HepG2 (cell line): ENCODE data around the gene C18orf54. TPM values are rescaled to one million over a fixed set of nuclear protein-coding genes. Genes with fewer than 3 reads are reported as not detected.

Source experiments
- ATAC-seq: fragments of 200-7000 bp; cut with Tn5 transposase; 3 replicates; pipeline ENCODE4 v1.9.1; 2020; ENCODE audit warnings: mild to moderate bottlenecking, moderate library complexity
- BruUV-seq: library from RNA; stranded (reverse); fragments of 400-500 nt; replicated peaks from 2 replicates; lab custom pipeline; 2021; lab: Mats Ljungman, UMichigan
- CTCF ChIA-PET: fragments of 300-600 bp; formaldehyde crosslinking; extraction: SDS; loops from one replicate; lab custom pipeline; 2021; ENCODE audit warnings: low total read pairs, inconsistent platforms, low intra/inter-chr PET ratio; lab: Yijun Ruan, JAX
- POLR2A ChIA-PET: fragments of 350-600 bp; sonication (Branson Sonifier 250); formaldehyde crosslinking; loops from one replicate; lab custom pipeline; 2020; ENCODE audit warnings: antibody characterized with exemption, inconsistent platforms; lab: Yijun Ruan, JAX
- DNase-seq: peaks from one replicate; pipeline ENCODE4 v3.0.0-alpha.2; 2015; ENCODE audit warnings: low spot score
- FAIRE-seq: peaks from 3 replicates; lab custom pipeline; 2011; peaks lifted over from hg19 to GRCh38; lab: Jason Lieb, UNC
- H2AFZ ChIP-seq: one replicate; pipeline ENCODE4 v1.6.1; 2011; ENCODE audit warnings: low read length, inconsistent platforms
- H3K27ac ChIP-seq: fragments of 300-600 bp; 3 replicates; pipeline ENCODE4 v1.8.0; 2011; ENCODE audit warnings: mixed run types, mild to moderate bottlenecking, mixed read lengths, low read length, inconsistent platforms; ENCODE audit not compliant: insufficient read depth; ENCODE audit errors: extremely low read length
- H3K27me3 ChIP-seq, 2 experiments: fragments of 200-600 bp in 1 of 2; 2 replicates in 1 of 2; 3 replicates in 1 of 2; pipeline versions ENCODE4 v1.6.0 to v1.8.0; 2011; ENCODE audit warnings: low read length in 2 of 2, mild to moderate bottlenecking in 2 of 2, moderate library complexity in 2 of 2, inconsistent platforms in 1 of 2; ENCODE audit not compliant: insufficient read depth in 2 of 2, control insufficient read depth in 1 of 2
- H3K36me3 ChIP-seq, 2 experiments: fragments of 200-600 bp in 1 of 2; replicated peaks in 1 of 2; 2 replicates in 1 of 2; 3 replicates in 1 of 2; pipeline versions ENCODE4 v1.5.1 to v1.8.0; 2011; ENCODE audit warnings: low read length in 2 of 2, inconsistent platforms in 1 of 2; ENCODE audit not compliant: insufficient read depth in 2 of 2, control insufficient read depth in 1 of 2
- H3K4me1 ChIP-seq: 2 replicates; pipeline ENCODE4 v1.5.1; 2012; ENCODE audit warnings: low read length, inconsistent platforms; ENCODE audit not compliant: insufficient read depth
- H3K4me2 ChIP-seq: 2 replicates; pipeline ENCODE4 v1.6.0; 2011; ENCODE audit warnings: low read depth, low read length, inconsistent platforms
- H3K4me3 ChIP-seq, 3 experiments: fragments of 200-600 bp in 1 of 3; sonication (generic), shearing (Covaris generic) in 1 of 3; replicated peaks in 1 of 3; 2 replicates each; pipeline ENCODE4 v1.5.1; 2011 to 2016; ENCODE audit warnings: low read length in 3 of 3, inconsistent platforms in 2 of 3, low read depth in 2 of 3, mild to moderate bottlenecking in 2 of 3, control low read depth in 1 of 3, mixed read lengths in 1 of 3; ENCODE audit not compliant: insufficient read depth in 1 of 3
- H3K79me2 ChIP-seq: one replicate; pipeline ENCODE4 v1.6.1; 2011; ENCODE audit warnings: low read length, inconsistent platforms; ENCODE audit not compliant: insufficient read depth
- H3K9ac ChIP-seq: 2 replicates; pipeline ENCODE4 v1.6.0; 2011; ENCODE audit warnings: mild to moderate bottlenecking, low read depth, low read length, inconsistent platforms; ENCODE audit not compliant: insufficient read depth
- H3K9me3 ChIP-seq: 2 replicates; pipeline ENCODE4 v1.5.1; 2012; ENCODE audit warnings: mild to moderate bottlenecking, low read length
- H4K20me1 ChIP-seq: 2 replicates; pipeline ENCODE4 v1.6.0; 2011; ENCODE audit warnings: inconsistent platforms, mild to moderate bottlenecking, low read length, moderate library complexity; ENCODE audit not compliant: insufficient read depth
- GABPA ChIP-seq, 2 experiments: IDR thresholded peaks; 2 replicates each; pipeline ENCODE4 v1.6.1; 2011 to 2016; ENCODE audit warnings: low read depth in 2 of 2, low read length in 1 of 2, missing biosample characterization in 1 of 2, missing genetic modification characterization in 1 of 2
- NRL ChIP-seq: sonication (generic); formaldehyde crosslinking; IDR thresholded peaks from 2 replicates; pipeline ENCODE4 v1.5.0; 2020; ENCODE audit warnings: missing genetic modification reagents, mild to moderate bottlenecking, moderate library complexity, borderline replicate concordance
- SMAD9 ChIP-seq: sonication (generic); formaldehyde crosslinking; IDR thresholded peaks from 2 replicates; pipeline ENCODE4 v1.5.1; 2020; ENCODE audit warnings: mild to moderate bottlenecking, missing genetic modification reagents
- TCF12 ChIP-seq, 2 experiments: fragments of 450-650 bp in 1 of 2; sonication (generic) in 1 of 2; formaldehyde crosslinking in 1 of 2; IDR thresholded peaks; 2 replicates each; pipeline versions ENCODE4 v1.6.1 to v1.8.0; 2017 to 2022; ENCODE audit warnings: antibody characterized with exemption in 1 of 2, mild to moderate bottlenecking in 1 of 2, missing genetic modification reagents in 1 of 2, moderate library complexity in 1 of 2
- ZBTB3 ChIP-seq: sonication (generic); formaldehyde crosslinking; IDR thresholded peaks from 2 replicates; pipeline ENCODE4 v1.4.0; 2020; ENCODE audit warnings: low read depth, mild to moderate bottlenecking, moderate library complexity, missing genetic modification reagents, borderline replicate concordance
- ZNF20 ChIP-seq: sonication (generic); formaldehyde crosslinking; IDR thresholded peaks from 2 replicates; pipeline ENCODE4 v1.4.0; 2020; ENCODE audit warnings: mild to moderate bottlenecking, moderate library complexity, missing genetic modification reagents
- WGBS: methylation state at CpG from one replicate; pipeline ENCODE4 v1.1.6; 2017; ENCODE audit warnings: low lambda C conversion rate; 5-methylcytosine and 5-hydroxymethylcytosine counted together
- in situ Hi-C: cut with HindIII; loops from 2 replicates; pipeline ENCODE4 v1.10.0; 2017; ENCODE audit warnings: low pct_unique_long_range_greater_than_20kb; ENCODE audit not compliant: extremely low pct_ligation_motif_present
- intact Hi-C: fragments of 100-400 bp; cut with micrococcal nuclease; formaldehyde crosslinking; loops from one replicate; pipeline ENCODE4 v1.10.0; 2022; ENCODE audit not compliant: unreplicated experiment
- polyA plus RNA-seq, 8 experiments: library from polyadenylated mRNA; depleted of rRNA in 3 of 8; stranded (reverse) in 7 of 8; unstranded in 1 of 8; fragments of >200 nt; fragmentation: Illumina TruSeq in 4 of 8; extraction: Trizol in 4 of 8; gene quantifications; 2 replicates each; pipeline versions ENCODE4 v1.2.1 to v1.2.3, GENCODE V29; 2011 to 2016; ENCODE audit warnings: low read depth in 4 of 8, missing spikeins in 1 of 8, mixed read lengths in 1 of 8; ENCODE audit not compliant: insufficient read depth in 1 of 8
- total RNA-seq, 5 experiments: library from RNA; depleted of rRNA; stranded (reverse); fragments of >200 nt; fragmentation: Illumina TruSeq; extraction: Trizol; gene quantifications; 2 replicates each; pipeline ENCODE4 v1.2.3, GENCODE V29; 2016; ENCODE audit warnings: low read depth in 1 of 5
- TF ChIP-seq, protein P1 (sequence below): sonication (generic); formaldehyde crosslinking; IDR thresholded peaks from 2 replicates; pipeline ENCODE4 v1.4.0; 2020; ENCODE audit warnings: missing genetic modification reagents
- TF ChIP-seq, protein P2 (sequence below): sonication (generic); formaldehyde crosslinking; IDR thresholded peaks from 2 replicates; pipeline ENCODE4 v1.9.0; 2022; ENCODE audit warnings: low read depth, missing genetic modification reagents

The C18orf54 gene
- total and polyA plus RNA-seq, 2 of the 13 experiments (the other 11 are each of a cell fraction or from before 2014, with no cell fraction given): 1.8 to 2.5 TPM

DNA sequence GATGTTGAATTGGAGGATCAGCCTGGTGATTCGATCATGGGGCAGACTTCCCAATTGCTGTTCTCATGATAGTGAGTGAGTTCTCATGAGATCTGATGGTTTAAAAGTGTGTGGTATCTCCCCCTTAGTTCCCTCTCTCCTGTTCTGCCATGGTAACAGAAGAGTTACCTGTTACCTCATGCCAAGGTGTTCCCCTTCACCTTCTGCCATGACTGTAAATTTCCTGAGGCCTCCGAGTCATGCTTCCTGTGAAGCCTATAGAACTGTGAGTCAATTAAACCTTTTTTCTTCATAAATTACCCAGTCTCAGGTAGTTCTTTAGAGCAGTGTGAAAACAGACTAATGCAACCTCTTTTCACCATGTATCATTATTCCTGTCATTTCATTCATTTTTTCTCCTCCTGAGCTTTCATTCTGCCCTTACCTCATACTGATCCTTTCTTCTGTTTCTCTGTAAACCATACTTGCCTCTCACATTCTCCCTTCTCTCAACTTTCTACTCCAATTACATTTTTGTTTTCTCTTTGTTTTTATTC is 22.0 kb upstream of the C18orf54 start:
- no peak overlapping the region for H3K27ac ChIP-seq
- H3K4me2 ChIP-seq: no peak overlapping the region
- H3K4me3 ChIP-seq: no peak overlapping the region
- 68% methylated on average over 2 of the region's 2 CpGs for WGBS
- no peak for DNase-seq
- H3K4me1 ChIP-seq: peaks cover 16% of the 10 kb centered on the region
- no peak overlapping the region for H2AFZ ChIP-seq
- H3K9me3 ChIP-seq: no peaks in the 10 kb centered on the region
- ChIA-PET POLR2A (no interaction called here), CTCF (no interaction called here)
- FAIRE-seq: no peak
- no peak for TF ChIP-seq TCF12 (IDR thresholded peaks at IDR 0.05)
- no peak for TF ChIP-seq TCF12 (CRISPR knock-in tag; IDR thresholded peaks at IDR 0.05)
- H3K36me3 ChIP-seq: no peaks in the 10 kb centered on the region
- no peak overlapping the region for H3K9ac ChIP-seq
- no peaks in the 10 kb centered on the region for H4K20me1 ChIP-seq
- intact Hi-C loops: no loop called here
- H3K79me2 ChIP-seq: no peaks in the 10 kb centered on the region
- no peaks in the 10 kb centered on the region for H3K27me3 ChIP-seq
- in situ Hi-C loops: no loop called here
- BruUV-seq: no TSS peak
- no peak for ATAC-seq

DNA sequence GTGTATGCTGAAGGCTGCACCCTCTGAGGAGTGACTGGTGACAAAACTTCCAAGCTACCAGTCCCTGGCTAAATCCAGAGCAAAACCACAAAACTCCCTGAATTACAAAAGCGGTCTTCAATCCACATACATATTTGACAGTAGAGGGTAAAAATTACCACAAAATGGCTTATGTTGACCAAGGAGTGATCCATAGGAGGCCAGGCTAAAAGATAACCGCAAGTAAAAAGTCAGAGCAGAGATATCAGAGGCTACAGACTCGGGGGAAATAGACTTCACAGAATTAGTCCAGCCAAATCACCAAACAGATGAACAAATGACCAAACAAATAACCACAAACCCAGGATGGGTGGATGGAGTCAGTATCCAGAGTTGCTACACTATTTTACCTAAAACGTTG is 19.5 kb upstream of the C18orf54 start:
- ATAC-seq (no peak), FAIRE-seq (no peak), DNase-seq (no peak)
- H3K4me1 ChIP-seq: peaks cover 9% of the 10 kb centered on the region
- intact Hi-C loops (no loop called here), in situ Hi-C loops (no loop called here)
- no peak overlapping the region for H3K27ac ChIP-seq
- no peaks in the 10 kb centered on the region for H3K9me3 ChIP-seq
- H3K36me3 ChIP-seq: no peaks in the 10 kb centered on the region
- H4K20me1 ChIP-seq: no peaks in the 10 kb centered on the region
- CTCF ChIA-PET: no interaction called here
- no peaks in the 10 kb centered on the region for H3K79me2 ChIP-seq
- no peak overlapping the region for H3K9ac ChIP-seq
- no TSS peak for BruUV-seq
- H3K4me2 ChIP-seq: no peak overlapping the region
- H3K27me3 ChIP-seq: no peaks in the 10 kb centered on the region
- POLR2A ChIA-PET: no interaction called here
- H2AFZ ChIP-seq: peak overlapping the region; percentile 5
- no peak overlapping the region for H3K4me3 ChIP-seq
- WGBS: 39% methylated on average over 4 of the region's 4 CpGs
- TF ChIP-seq, protein P1, sequence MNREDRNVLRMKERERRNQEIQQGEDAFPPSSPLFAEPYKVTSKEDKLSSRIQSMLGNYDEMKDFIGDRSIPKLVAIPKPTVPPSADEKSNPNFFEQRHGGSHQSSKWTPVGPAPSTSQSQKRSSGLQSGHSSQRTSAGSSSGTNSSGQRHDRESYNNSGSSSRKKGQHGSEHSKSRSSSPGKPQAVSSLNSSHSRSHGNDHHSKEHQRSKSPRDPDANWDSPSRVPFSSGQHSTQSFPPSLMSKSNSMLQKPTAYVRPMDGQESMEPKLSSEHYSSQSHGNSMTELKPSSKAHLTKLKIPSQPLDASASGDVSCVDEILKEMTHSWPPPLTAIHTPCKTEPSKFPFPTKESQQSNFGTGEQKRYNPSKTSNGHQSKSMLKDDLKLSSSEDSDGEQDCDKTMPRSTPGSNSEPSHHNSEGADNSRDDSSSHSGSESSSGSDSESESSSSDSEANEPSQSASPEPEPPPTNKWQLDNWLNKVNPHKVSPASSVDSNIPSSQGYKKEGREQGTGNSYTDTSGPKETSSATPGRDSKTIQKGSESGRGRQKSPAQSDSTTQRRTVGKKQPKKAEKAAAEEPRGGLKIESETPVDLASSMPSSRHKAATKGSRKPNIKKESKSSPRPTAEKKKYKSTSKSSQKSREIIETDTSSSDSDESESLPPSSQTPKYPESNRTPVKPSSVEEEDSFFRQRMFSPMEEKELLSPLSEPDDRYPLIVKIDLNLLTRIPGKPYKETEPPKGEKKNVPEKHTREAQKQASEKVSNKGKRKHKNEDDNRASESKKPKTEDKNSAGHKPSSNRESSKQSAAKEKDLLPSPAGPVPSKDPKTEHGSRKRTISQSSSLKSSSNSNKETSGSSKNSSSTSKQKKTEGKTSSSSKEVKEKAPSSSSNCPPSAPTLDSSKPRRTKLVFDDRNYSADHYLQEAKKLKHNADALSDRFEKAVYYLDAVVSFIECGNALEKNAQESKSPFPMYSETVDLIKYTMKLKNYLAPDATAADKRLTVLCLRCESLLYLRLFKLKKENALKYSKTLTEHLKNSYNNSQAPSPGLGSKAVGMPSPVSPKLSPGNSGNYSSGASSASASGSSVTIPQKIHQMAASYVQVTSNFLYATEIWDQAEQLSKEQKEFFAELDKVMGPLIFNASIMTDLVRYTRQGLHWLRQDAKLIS: no peak
- TF ChIP-seq NRL (CRISPR knock-in tag): no peak
- TF ChIP-seq ZNF20 (CRISPR knock-in tag): no peak
- no peak for TF ChIP-seq GABPA (IDR thresholded peaks at IDR 0.05; ENCODE audit: low read depth, low read length)
- no peak for TF ChIP-seq GABPA (CRISPR knock-in tag; IDR thresholded peaks at IDR 0.05; ENCODE audit: low read depth)
- no peak for TF ChIP-seq ZBTB3
- TF ChIP-seq SMAD9 (CRISPR knock-in tag): no peak
- TF ChIP-seq, protein P2, sequence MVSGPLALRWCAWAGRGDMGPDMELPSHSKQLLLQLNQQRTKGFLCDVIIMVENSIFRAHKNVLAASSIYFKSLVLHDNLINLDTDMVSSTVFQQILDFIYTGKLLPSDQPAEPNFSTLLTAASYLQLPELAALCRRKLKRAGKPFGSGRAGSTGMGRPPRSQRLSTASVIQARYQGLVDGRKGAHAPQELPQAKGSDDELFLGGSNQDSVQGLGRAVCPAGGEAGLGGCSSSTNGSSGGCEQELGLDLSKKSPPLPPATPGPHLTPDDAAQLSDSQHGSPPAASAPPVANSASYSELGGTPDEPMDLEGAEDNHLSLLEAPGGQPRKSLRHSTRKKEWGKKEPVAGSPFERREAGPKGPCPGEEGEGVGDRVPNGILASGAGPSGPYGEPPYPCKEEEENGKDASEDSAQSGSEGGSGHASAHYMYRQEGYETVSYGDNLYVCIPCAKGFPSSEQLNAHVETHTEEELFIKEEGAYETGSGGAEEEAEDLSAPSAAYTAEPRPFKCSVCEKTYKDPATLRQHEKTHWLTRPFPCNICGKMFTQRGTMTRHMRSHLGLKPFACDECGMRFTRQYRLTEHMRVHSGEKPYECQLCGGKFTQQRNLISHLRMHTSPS (CRISPR knock-in tag): no peak
